GM23338 (cell line): ENCODE measurements around the gene ASB2. TPM values are rescaled to one million over a fixed set of nuclear protein-coding genes. Genes with fewer than 3 reads are reported as not detected.

ENCODE experiments used
- ATAC-seq: fragments of 200-7000 bp; cut with Tn5 transposase; 3 replicates; pipeline ENCODE4 v1.9.1; 2020
- DNase-seq: peaks from one replicate; pipeline ENCODE4 v3.0.0-alpha.2; 2015; ENCODE audit warnings: low spot score
- H2AFZ ChIP-seq: fragments of 200-600 bp; sonication (generic); 2 replicates; pipeline ENCODE4 v1.8.0; 2016; ENCODE audit warnings: antibody characterized with exemption, mild to moderate bottlenecking, moderate library complexity
- H3F3A ChIP-seq: fragments of 200-600 bp; sonication (generic); replicated peaks from 2 replicates; pipeline ENCODE4 v1.8.0; 2017; ENCODE audit warnings: antibody characterized with exemption, mixed run types, low read depth
- H3K27ac ChIP-seq: fragments of 200-600 bp; sonication (generic); 2 replicates; pipeline ENCODE4 v1.6.1; 2016; ENCODE audit warnings: low read depth
- H3K27me3 ChIP-seq: fragments of 200-600 bp; sonication (generic); 2 replicates; pipeline ENCODE4 v1.8.0; 2016; ENCODE audit warnings: mild to moderate bottlenecking, mixed run types, moderate library complexity; ENCODE audit not compliant: insufficient read depth
- H3K36me3 ChIP-seq: fragments of 200-600 bp; sonication (generic); 2 replicates; pipeline ENCODE4 v1.8.0; 2016; ENCODE audit warnings: mild to moderate bottlenecking; ENCODE audit not compliant: insufficient read depth
- H3K4me1 ChIP-seq: fragments of 200-600 bp; sonication (generic); 2 replicates; pipeline ENCODE4 v1.8.0; 2016; ENCODE audit warnings: mild to moderate bottlenecking, moderate library complexity; ENCODE audit not compliant: insufficient read depth
- H3K4me2 ChIP-seq: fragments of 200-600 bp; sonication (generic); 2 replicates; pipeline ENCODE4 v1.7.1; 2017; ENCODE audit warnings: mixed run types
- H3K4me3 ChIP-seq: fragments of 200-600 bp; sonication (generic); 2 replicates; pipeline ENCODE4 v1.6.1; 2016; ENCODE audit warnings: mixed run types
- H3K79me2 ChIP-seq: fragments of 200-600 bp; sonication (generic); replicated peaks from 2 replicates; pipeline ENCODE4 v1.8.0; 2017; ENCODE audit warnings: mild to moderate bottlenecking; ENCODE audit not compliant: insufficient read depth
- H3K9me2 ChIP-seq: fragments of 200-600 bp; sonication (generic); 2 replicates; pipeline ENCODE4 v1.8.0; 2017; ENCODE audit not compliant: insufficient read depth
- H4K20me1 ChIP-seq: fragments of 200-600 bp; sonication (generic); replicated peaks from 2 replicates; pipeline ENCODE4 v1.8.0; 2017; ENCODE audit warnings: mild to moderate bottlenecking; ENCODE audit not compliant: insufficient read depth
- H3K27ac Mint-ChIP-seq: 2 replicates; pipeline ENCODE4 v1.8.0; 2020; ENCODE audit warnings: inconsistent platforms, mild to moderate bottlenecking, moderate library complexity, mixed read lengths
- H3K27me3 Mint-ChIP-seq: 3 replicates; pipeline ENCODE4 v1.8.0; 2022; ENCODE audit warnings: low read depth, mild to moderate bottlenecking, moderate library complexity, mixed read lengths, inconsistent platforms; ENCODE audit not compliant: insufficient read depth, poor library complexity
- H3K36me3 Mint-ChIP-seq: 3 replicates; pipeline ENCODE4 v1.8.0; 2021; ENCODE audit warnings: low read depth, mild to moderate bottlenecking, inconsistent platforms, moderate library complexity, mixed read lengths
- H3K4me1 Mint-ChIP-seq: 3 replicates; pipeline ENCODE4 v1.8.0; 2020; ENCODE audit warnings: mild to moderate bottlenecking, inconsistent platforms, mixed read lengths
- H3K4me3 Mint-ChIP-seq: 3 replicates; pipeline ENCODE4 v1.8.0; 2021; ENCODE audit warnings: moderate library complexity, mild to moderate bottlenecking, inconsistent platforms, mixed read lengths
- H3K9me3 Mint-ChIP-seq: 3 replicates; pipeline ENCODE4 v1.8.0; 2020; ENCODE audit warnings: moderate library complexity, mild to moderate bottlenecking, inconsistent platforms, mixed read lengths
- CREB1 ChIP-seq: fragments of 250-450 bp; sonication (Bioruptor Pico); IDR thresholded peaks from 2 replicates; pipeline ENCODE4 v1.5.0; 2020; ENCODE audit warnings: low read depth, mild to moderate bottlenecking, moderate library complexity
- CTCF ChIP-seq, 2 experiments: fragments of 200-600 bp in 1 of 2; sonication (generic) in 1 of 2; conservative IDR thresholded peaks; 2 replicates each; pipeline versions ENCODE4 v1.5.1 to v1.6.1; 2016 to 2017; ENCODE audit warnings: antibody characterized with exemption in 2 of 2, low read depth in 2 of 2, mild to moderate bottlenecking in 2 of 2, moderate library complexity in 1 of 2
- EZH2 ChIP-seq: fragments of 200-600 bp; sonication (generic); IDR thresholded peaks from one replicate; pipeline ENCODE4 v1.8.0; 2017; ENCODE audit warnings: antibody characterized with exemption, mild to moderate bottlenecking, low read depth; ENCODE audit not compliant: unreplicated experiment
- EZH2phosphoT487 ChIP-seq: fragments of 200-600 bp; sonication (generic); IDR thresholded peaks from one replicate; pipeline ENCODE4 v1.8.1; 2018; ENCODE audit warnings: antibody characterized with exemption; ENCODE audit not compliant: unreplicated experiment
- JUNB ChIP-seq: IDR thresholded peaks from one replicate; pipeline ENCODE4 v1.6.1; 2016; ENCODE audit warnings: antibody characterized with exemption; ENCODE audit not compliant: unreplicated experiment
- NANOG ChIP-seq: IDR thresholded peaks from 2 replicates; pipeline ENCODE4 v1.6.1; 2016; ENCODE audit warnings: antibody characterized with exemption, borderline replicate concordance
- POLR2AphosphoS5 ChIP-seq: IDR thresholded peaks from 2 replicates; pipeline ENCODE4 v1.6.1; 2016; ENCODE audit warnings: antibody characterized with exemption, low read depth
- REST ChIP-seq: IDR thresholded peaks from one replicate; pipeline ENCODE4 v1.6.1; 2018; ENCODE audit warnings: antibody characterized with exemption; ENCODE audit not compliant: unreplicated experiment
- STAT1 ChIP-seq: IDR thresholded peaks from one replicate; pipeline ENCODE4 v1.6.1; 2016; ENCODE audit warnings: antibody characterized with exemption; ENCODE audit not compliant: unreplicated experiment
- ZNF114 ChIP-seq: fragments of 250-450 bp; sonication (Bioruptor Pico); IDR thresholded peaks from 2 replicates; pipeline ENCODE4 v1.5.0; 2020; ENCODE audit warnings: mild to moderate bottlenecking, moderate library complexity
- ZNF331 ChIP-seq: fragments of 250-450 bp; sonication (Bioruptor Pico); IDR thresholded peaks from 2 replicates; pipeline ENCODE4 v1.5.0; 2020; ENCODE audit warnings: low read depth, mild to moderate bottlenecking, moderate library complexity
- ZNF462 ChIP-seq: fragments of 250-450 bp; sonication (Bioruptor Pico); IDR thresholded peaks from 2 replicates; pipeline ENCODE4 v1.5.0; 2020; ENCODE audit warnings: mild to moderate bottlenecking, moderate library complexity
- polyA plus RNA-seq: library from polyadenylated mRNA; unstranded; fragments of >200 nt; fragmentation: Nextera tagmentation; extraction: Ambion mirVana; gene quantifications from 2 replicates; pipeline ENCODE4 v1.2.1, GENCODE V29; 2016
- total RNA-seq: library from RNA; depleted of rRNA; stranded (reverse); fragments of >200 nt; shearing (Covaris generic); gene quantifications from 2 replicates; pipeline ENCODE4 v1.2.3, GENCODE V29; 2014

Gene ASB2
- total and polyA plus RNA-seq, 2 experiments from 2014 or later: 1.2 to 1.7 TPM

- no peaks in the 10 kb centered on the region for H4K20me1 ChIP-seq
- H3K27me3 ChIP-seq: no peaks in the 10 kb centered on the region
- DNase-seq: no peak
- no peak overlapping the region for H3K4me3 ChIP-seq
- Mint-ChIP-seq H3K4me3 (no peak overlapping the region), H3K36me3 (no peaks in the 10 kb centered on the region), H3K27me3 (peaks cover 11% of the 10 kb centered on the region), H3K9me3 (no peaks in the 10 kb centered on the region), H3K27ac (no peak overlapping the region), H3K4me1 (peaks cover 6% of the 10 kb centered on the region)
- H3F3A ChIP-seq: no peaks in the 10 kb centered on the region
- no peak overlapping the region for H3K27ac ChIP-seq
- H2AFZ ChIP-seq: peak overlapping the region; percentile 87; the same call in 1 of the 2 replicates
- ATAC-seq: peak; percentile 51
- H3K79me2 ChIP-seq: no peaks in the 10 kb centered on the region
- TF ChIP-seq REST (no peak), CREB1 (no peak), EZH2phosphoT487 (no peak), ZNF114 (CRISPR knock-in tag) (no peak), CTCF (conservative IDR thresholded peaks at IDR 0.05; ENCODE audit: low read depth in 2 of 2) (no peak), JUNB (no peak), ZNF331 (CRISPR knock-in tag) (no peak), STAT1 (no peak), NANOG (no peak), EZH2 (no peak), ZNF462 (CRISPR knock-in tag) (no peak), POLR2AphosphoS5 (no peak)
- H3K36me3 ChIP-seq: no peaks in the 10 kb centered on the region
- H3K4me2 ChIP-seq: no peak overlapping the region
- H3K9me2 ChIP-seq: no peaks in the 10 kb centered on the region
- no peaks in the 10 kb centered on the region for H3K4me1 ChIP-seq
Observed at GRCh38 chr14:93996130-93996695, 19.8 kb upstream of the ASB2 start.
